ENCODE data around the gene TRIM15.
A peak's percentile ranks its signal among the peaks of the same experiment; 100 is the strongest.

The TRIM15 gene

DNA sequence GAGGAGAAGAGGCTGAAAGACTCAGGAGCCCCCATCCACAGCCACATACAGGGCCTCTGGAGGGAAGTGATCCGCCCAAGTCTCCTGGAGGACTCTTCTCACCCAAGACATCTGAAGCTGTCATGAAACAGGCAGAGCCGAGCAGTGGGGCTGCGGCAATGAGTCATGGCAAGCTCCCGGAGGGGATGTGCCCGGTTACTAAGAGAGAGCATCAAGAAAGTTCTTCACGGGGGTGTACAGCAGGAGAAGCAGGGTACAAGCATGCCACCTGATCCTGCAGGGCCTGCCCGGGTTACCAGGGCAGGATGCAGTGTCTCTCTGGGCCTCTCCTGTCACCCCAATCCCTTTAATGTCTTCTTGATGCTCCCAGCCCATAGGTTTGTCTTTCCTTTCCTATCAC is 28.7 kb downstream of the TRIM15 start (continued):
- TF ChIP-seq PRDM4 (tag by site-specific recombination; IDR thresholded peaks at IDR 0.05) (no peak), ZNF280C (tag by site-specific recombination; IDR thresholded peaks at IDR 0.05) (no peak), ZFP41 (tag by site-specific recombination; IDR thresholded peaks at IDR 0.05; ENCODE audit: borderline replicate concordance) (no peak)
- TF ChIP-seq, protein P1, sequence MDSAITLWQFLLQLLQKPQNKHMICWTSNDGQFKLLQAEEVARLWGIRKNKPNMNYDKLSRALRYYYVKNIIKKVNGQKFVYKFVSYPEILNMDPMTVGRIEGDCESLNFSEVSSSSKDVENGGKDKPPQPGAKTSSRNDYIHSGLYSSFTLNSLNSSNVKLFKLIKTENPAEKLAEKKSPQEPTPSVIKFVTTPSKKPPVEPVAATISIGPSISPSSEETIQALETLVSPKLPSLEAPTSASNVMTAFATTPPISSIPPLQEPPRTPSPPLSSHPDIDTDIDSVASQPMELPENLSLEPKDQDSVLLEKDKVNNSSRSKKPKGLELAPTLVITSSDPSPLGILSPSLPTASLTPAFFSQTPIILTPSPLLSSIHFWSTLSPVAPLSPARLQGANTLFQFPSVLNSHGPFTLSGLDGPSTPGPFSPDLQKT (IDR thresholded peaks at IDR 0.05; ENCODE audit: borderline replicate concordance, low read depth, low read length) = no peak

- no peak overlapping the region for H3K27ac ChIP-seq (ENCODE audit: extremely low read depth, low read depth, low read length)
- 0 out of 2 replicates have a peak, but pooled peaks cover 3% of the 10 kb centered on the region for H3K4me1 ChIP-seq (ENCODE audit: control insufficient read depth, insufficient read depth, low read length)
- TF ChIP-seq ZBTB17 (tag by site-specific recombination; IDR thresholded peaks at IDR 0.05) (0 out of 2 replicates have a peak, but pooled peaks have one; percentile 16), ZNF311 (tag by site-specific recombination; IDR thresholded peaks at IDR 0.05; ENCODE audit: borderline replicate concordance) (no peak), ZEB2 (tag by site-specific recombination; IDR thresholded peaks at IDR 0.05) (no peak), SP2 (tag by site-specific recombination; IDR thresholded peaks at IDR 0.05) (no peak), ZNF658 (tag by site-specific recombination; IDR thresholded peaks at IDR 0.05) (no peak), PRDM10 (tag by site-specific recombination; IDR thresholded peaks at IDR 0.05) (peak; percentile 76), HOXD13 (CRISPR knock-in tag; IDR thresholded peaks at IDR 0.05; ENCODE audit: borderline replicate concordance) (no peak), ZNF274 (IDR thresholded peaks at IDR 0.05; ENCODE audit: low read length) (no peak), ZNF274 (tag by site-specific recombination; IDR thresholded peaks at IDR 0.05; ENCODE audit: borderline replicate concordance) (no peak), KLF8 (tag by site-specific recombination; IDR thresholded peaks at IDR 0.05) (no peak), ZNF433 (tag by site-specific recombination; IDR thresholded peaks at IDR 0.05; ENCODE audit: low read depth) (no peak), FEZF1 (tag by site-specific recombination; IDR thresholded peaks at IDR 0.05) (peak; percentile 17; the same call in 1 of the 2 replicates), ZIC2 (tag by site-specific recombination; IDR thresholded peaks at IDR 0.05) (peak; percentile 55), HOXA7 (CRISPR knock-in tag; IDR thresholded peaks at IDR 0.05; ENCODE audit: borderline replicate concordance) (no peak), ZFHX2 (tag by site-specific recombination; conservative IDR thresholded peaks at IDR 0.05) (no peak), ZNF211 (tag by site-specific recombination; IDR thresholded peaks at IDR 0.05; ENCODE audit: low read depth) (no peak)
- TF ChIP-seq, protein P1 (IDR thresholded peaks at IDR 0.05; ENCODE audit: borderline replicate concordance, low read depth, low read length) = no peak
- ChIA-PET POLR2A (interaction anchor here (1.0 to 1.6 kb wide), 3 partner anchors 9 to 93 kb away, joined by 3 to 10 read pairs (median 3); partner anchors contain the start of gene TRIM26), CTCF (interaction anchor here (0.6 to 3.3 kb wide), 3 partner anchors 24 to 523 kb away, joined by 3 to 14 read pairs (median 3); no protein-coding TSS in a partner anchor)
- H3K9me3 ChIP-seq (ENCODE audit: control insufficient read depth, insufficient read depth, low read depth, low read length) = no peaks in the 10 kb centered on the region
- no peak overlapping the region for H3K4me3 ChIP-seq (ENCODE audit: low read depth, low read length)
- H3K36me3 ChIP-seq (ENCODE audit: control insufficient read depth in 2 of 2, insufficient read depth in 1 of 2, low read length in 2 of 2) = peaks cover 20 to 82% of the 10 kb centered on the region in 2 experiments
Measured at GRCh38 chr6:30194797-30195690, 31.7 kb downstream of the TRIM15 start.

All from HEK293 (cell line).